ENCODE data around the gene CSNK1G1.
A peak's percentile ranks its signal among the peaks of the same experiment; 100 is the strongest.
"Not testable (repeated sequence)": the region's sequence is repeated elsewhere in the genome, so short reads cannot be mapped to it uniquely, and the experiment has no call there.

Gene CSNK1G1

GRCh38 chr15:64285871-64286270 lies 70.1 kb downstream of the CSNK1G1 start:
- DNase-seq: no peak

GRCh38 chr15:64285150-64285549 lies 70.8 kb downstream of the CSNK1G1 start:
- no peak for DNase-seq

- no peak for DNase-seq
These were observed 71.9 kb downstream of the CSNK1G1 start for GRCh38 chr15:64284042-64284441.

GRCh38 chr15:64282701-64283100 lies 73.3 kb downstream of the CSNK1G1 start:
- DNase-seq: no peak

GRCh38 chr15:64279131-64279530 lies 76.8 kb downstream of the CSNK1G1 start:
- DNase-seq: no peak

- DNase-seq: no peak
These were observed 80.0 kb downstream of the CSNK1G1 start for GRCh38 chr15:64275934-64276333.

- DNase-seq: no peak
These were observed 81.5 kb downstream of the CSNK1G1 start for GRCh38 chr15:64274341-64274950.

GRCh38 chr15:64267331-64267973 lies 88.5 kb downstream of the CSNK1G1 start:
- no peak for DNase-seq

- not testable (repeated sequence) for DNase-seq
These were observed 90.8 kb downstream of the CSNK1G1 start for GRCh38 chr15:64265188-64265587.

- DNase-seq: no peak
These were observed 91.5 kb downstream of the CSNK1G1 start for GRCh38 chr15:64264502-64264901.

GRCh38 chr15:64263567-64263966 lies 92.4 kb downstream of the CSNK1G1 start:
- DNase-seq: no peak

GRCh38 chr15:64256051-64256450 lies 99.9 kb downstream of the CSNK1G1 start:
- DNase-seq: no peak

- no peak for DNase-seq
These were observed 104.3 kb downstream of the CSNK1G1 start for GRCh38 chr15:64251658-64252057.

- no peak for DNase-seq
These were observed 104.9 kb downstream of the CSNK1G1 start for GRCh38 chr15:64251121-64251520.

- DNase-seq: no peak
These were observed 105.9 kb downstream of the CSNK1G1 start for GRCh38 chr15:64249883-64250575.

- DNase-seq: no peak
These were observed 106.6 kb downstream of the CSNK1G1 start for GRCh38 chr15:64249406-64249805.

- no peak for DNase-seq
These were observed 107.9 kb downstream of the CSNK1G1 start for GRCh38 chr15:64247906-64248541.

GRCh38 chr15:64247535-64247905 lies 108.5 kb downstream of the CSNK1G1 start:
- no peak for DNase-seq

GRCh38 chr15:64246364-64247189 lies 109.4 kb downstream of the CSNK1G1 start:
- no peak for DNase-seq

- no peak for DNase-seq
These were observed 110.6 kb downstream of the CSNK1G1 start for GRCh38 chr15:64245405-64245804.

- no peak for DNase-seq
These were observed 118.3 kb downstream of the CSNK1G1 start for GRCh38 chr15:64237677-64238076.

GRCh38 chr15:64236156-64236894 lies 119.6 kb downstream of the CSNK1G1 start:
- peak; percentile 64 for DNase-seq

Data from NCI-H526 treated with DMSO at 0.1 percent for 48 hours (cell line).